T-helper 1 cell treated with Interleukin-12 subunit alpha and Interleukin-12 subunit beta and Interleukin-4 antibody, amounts not matched to agents 30 μg/mL and 1 μg/mL, for 36 hours (primary cell): ENCODE results near the gene SLC16A2.

ENCODE experiments used
- H3K27ac Mint-ChIP-seq: one replicate; pipeline ENCODE4 v1.8.0; 2021; ENCODE audit warnings: mild to moderate bottlenecking, mixed read lengths
- H3K27me3 Mint-ChIP-seq: one replicate; pipeline ENCODE4 v1.8.0; 2021; ENCODE audit warnings: low read depth, mixed read lengths
- H3K36me3 Mint-ChIP-seq: one replicate; pipeline ENCODE4 v1.8.0; 2021; ENCODE audit warnings: low read depth, mixed read lengths
- H3K4me1 Mint-ChIP-seq: one replicate; pipeline ENCODE4 v1.8.0; 2021; ENCODE audit warnings: low read depth, mixed read lengths
- H3K4me3 Mint-ChIP-seq: one replicate; pipeline ENCODE4 v1.8.0; 2021; ENCODE audit warnings: mild to moderate bottlenecking, moderate library complexity, mixed read lengths
- H3K9me3 Mint-ChIP-seq: one replicate; pipeline ENCODE4 v1.8.0; 2021; ENCODE audit warnings: mixed read lengths

Gene SLC16A2

GRCh38 chrX:74551934-74552333 lies 130.6 kb downstream of the SLC16A2 start:
- Mint-ChIP-seq H3K27me3 (no peaks in the 10 kb centered on the region), H3K36me3 (no peaks in the 10 kb centered on the region), H3K9me3 (no peaks in the 10 kb centered on the region), H3K4me1 (peaks cover 3% of the 10 kb centered on the region), H3K27ac (no peak overlapping the region), H3K4me3 (no peak overlapping the region)

- Mint-ChIP-seq H3K9me3 (no peaks in the 10 kb centered on the region), H3K4me1 (no peaks in the 10 kb centered on the region), H3K36me3 (no peaks in the 10 kb centered on the region), H3K4me3 (no peak overlapping the region), H3K27ac (no peak overlapping the region), H3K27me3 (no peaks in the 10 kb centered on the region)
Observed at GRCh38 chrX:74557378-74557777, 136.1 kb downstream of the SLC16A2 start.

GRCh38 chrX:74578137-74578536 lies 156.8 kb downstream of the SLC16A2 start:
- no peaks in the 10 kb centered on the region for H3K27me3 Mint-ChIP-seq
- no peak overlapping the region for H3K27ac Mint-ChIP-seq
- H3K36me3 Mint-ChIP-seq, result peaks cover 5% of the 10 kb centered on the region
- H3K4me3 Mint-ChIP-seq, result no peak overlapping the region
- no peaks in the 10 kb centered on the region for H3K4me1 Mint-ChIP-seq
- H3K9me3 Mint-ChIP-seq, result no peaks in the 10 kb centered on the region

GRCh38 chrX:74579597-74580198 lies 158.4 kb downstream of the SLC16A2 start:
- H3K4me3 Mint-ChIP-seq, result no peak overlapping the region
- peaks cover 1% of the 10 kb centered on the region for H3K4me1 Mint-ChIP-seq
- peaks cover 5% of the 10 kb centered on the region for H3K36me3 Mint-ChIP-seq
- no peaks in the 10 kb centered on the region for H3K9me3 Mint-ChIP-seq
- H3K27ac Mint-ChIP-seq, result no peak overlapping the region
- no peaks in the 10 kb centered on the region for H3K27me3 Mint-ChIP-seq
